ENCODE measurements around the gene FLRT2. TPM values are rescaled to one million over a fixed set of nuclear protein-coding genes. Genes with fewer than 3 reads are reported as not detected.

FLRT2 gene
- 2.1 TPM for total RNA-seq

DNA sequence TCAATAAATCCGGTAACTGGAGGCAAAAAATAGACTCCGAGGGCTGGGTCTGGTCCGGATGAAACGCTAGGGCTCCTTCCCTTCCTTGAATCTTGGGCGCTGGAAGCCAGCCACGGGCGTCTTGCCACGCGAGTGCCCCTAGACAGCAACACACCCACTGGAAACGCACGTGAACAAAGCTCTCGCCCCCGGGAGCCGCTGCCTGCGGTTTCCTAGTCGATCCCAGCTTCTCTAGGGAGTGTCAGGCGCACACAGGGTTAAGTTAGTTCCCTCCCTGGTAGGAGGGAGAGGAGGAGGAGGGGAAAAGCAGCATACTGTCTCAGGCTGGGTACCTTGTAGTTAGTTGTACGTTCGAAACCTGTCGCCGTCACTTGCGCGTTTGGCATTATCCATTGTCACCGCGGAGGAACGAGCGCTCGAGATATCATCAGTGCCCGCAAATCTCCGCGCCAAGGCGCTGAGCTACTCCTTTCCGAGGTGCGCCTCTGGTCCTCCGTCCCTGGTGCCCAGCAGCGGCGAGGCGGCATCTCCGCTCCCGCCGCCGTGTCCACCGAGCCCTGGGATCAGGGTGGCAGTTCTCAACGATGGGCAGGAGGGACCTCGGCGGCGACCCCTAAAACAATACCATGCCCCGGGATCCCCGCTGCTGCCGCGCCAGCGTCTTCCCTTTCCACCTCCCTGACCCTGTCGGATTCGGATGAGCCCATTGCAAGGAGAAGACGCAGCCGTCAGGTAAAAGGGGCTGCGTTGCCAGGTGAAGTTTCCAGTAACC lies at the start of gene FLRT2:
Gene FLRT2, plus strand, starts transcription at position 342 of the 772 bp plus-strand sequence. CDS start 91,371 bp downstream, outside the sequence.
- no peak for ATAC-seq

DNA sequence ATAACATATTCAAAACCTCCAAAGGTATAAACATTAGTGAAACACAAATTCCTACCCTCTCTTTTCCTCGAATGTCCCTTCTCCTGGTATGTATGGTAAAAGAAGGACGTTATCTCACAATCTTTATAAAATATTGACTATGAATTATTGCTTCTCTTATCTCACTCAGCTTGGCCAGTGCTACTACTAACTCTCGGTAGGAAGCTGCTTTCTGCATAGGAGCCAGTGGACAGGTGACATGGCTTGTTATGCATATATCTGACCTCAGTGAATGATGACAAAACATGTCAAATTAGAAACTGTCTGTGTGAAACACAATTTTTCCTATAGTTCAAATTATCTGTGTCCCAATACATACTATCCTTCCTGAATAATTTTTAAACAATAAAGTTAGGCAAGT lies 48.5 kb upstream of the FLRT2 start:
- ATAC-seq: no peak

- ATAC-seq: no peak
These were observed 47.4 kb upstream of the FLRT2 start for GRCh38 chr14:85482552-85482951.

GRCh38 chr14:85483037-85483436 lies 46.9 kb upstream of the FLRT2 start:
- no peak for ATAC-seq

GRCh38 chr14:85483652-85484051 lies 46.3 kb upstream of the FLRT2 start:
- no peak for ATAC-seq

- no peak for ATAC-seq
These were observed 42.7 kb upstream of the FLRT2 start for GRCh38 chr14:85487215-85487614.

GRCh38 chr14:85501751-85502150 lies 28.2 kb upstream of the FLRT2 start:
- ATAC-seq: no peak

DNA sequence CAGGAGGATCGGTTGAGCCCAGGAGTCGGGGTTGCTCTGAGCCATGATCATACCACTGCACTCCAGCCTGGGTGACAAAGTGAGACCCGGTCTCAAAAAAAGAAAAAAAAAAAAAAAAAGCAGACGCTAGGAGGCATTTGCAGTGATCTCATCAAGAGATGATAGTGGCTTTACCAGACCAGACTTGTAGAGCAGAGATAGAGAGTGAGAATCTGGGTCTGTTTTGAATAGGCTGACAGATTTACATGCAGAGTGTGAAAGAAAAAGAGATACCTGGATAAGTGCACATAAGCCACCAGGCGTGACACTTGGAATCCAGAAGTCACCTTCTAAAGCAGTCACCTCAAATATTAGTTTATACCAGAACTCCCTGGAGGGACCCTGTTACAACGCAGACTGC lies 21.1 kb upstream of the FLRT2 start:
- no peak for ATAC-seq

DNA sequence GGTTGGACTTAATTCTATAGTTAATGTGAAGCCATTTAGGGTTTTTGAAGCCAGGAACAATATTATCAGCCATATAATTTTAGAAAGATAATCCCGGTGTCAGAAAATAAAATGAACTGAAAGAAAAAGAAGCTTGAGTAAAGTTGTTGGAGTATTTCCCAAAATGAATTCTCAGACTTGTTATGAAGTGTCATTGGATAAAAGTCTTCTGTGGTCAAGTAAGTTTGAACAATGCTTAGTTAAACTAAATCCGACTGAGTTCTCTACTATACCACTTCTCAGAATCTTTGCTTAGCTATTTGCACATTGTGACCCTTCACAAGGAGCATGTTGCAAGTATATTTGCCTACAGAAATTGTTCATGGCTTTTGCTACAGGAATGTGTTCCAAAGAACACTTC lies 17.5 kb upstream of the FLRT2 start:
- ATAC-seq: no peak

DNA sequence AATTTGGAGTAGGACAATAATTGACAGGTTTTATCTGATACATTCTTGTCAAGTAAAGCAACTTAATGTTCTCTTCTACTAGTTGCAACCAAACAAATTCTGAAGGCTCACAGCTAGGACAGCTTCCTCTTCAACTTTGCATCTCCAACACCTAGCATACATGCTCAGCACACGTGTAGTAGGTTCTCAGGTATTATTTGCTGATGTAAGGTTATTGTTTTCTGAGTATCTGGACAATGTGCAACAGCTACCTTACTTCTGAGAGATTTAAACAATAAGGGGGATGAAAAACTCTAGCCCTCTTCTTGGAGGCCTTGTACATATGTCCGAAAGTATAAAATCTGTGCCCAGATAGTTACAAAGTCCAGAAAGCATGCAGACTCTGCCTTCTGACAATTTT lies 15.5 kb upstream of the FLRT2 start:
- no peak for ATAC-seq

DNA sequence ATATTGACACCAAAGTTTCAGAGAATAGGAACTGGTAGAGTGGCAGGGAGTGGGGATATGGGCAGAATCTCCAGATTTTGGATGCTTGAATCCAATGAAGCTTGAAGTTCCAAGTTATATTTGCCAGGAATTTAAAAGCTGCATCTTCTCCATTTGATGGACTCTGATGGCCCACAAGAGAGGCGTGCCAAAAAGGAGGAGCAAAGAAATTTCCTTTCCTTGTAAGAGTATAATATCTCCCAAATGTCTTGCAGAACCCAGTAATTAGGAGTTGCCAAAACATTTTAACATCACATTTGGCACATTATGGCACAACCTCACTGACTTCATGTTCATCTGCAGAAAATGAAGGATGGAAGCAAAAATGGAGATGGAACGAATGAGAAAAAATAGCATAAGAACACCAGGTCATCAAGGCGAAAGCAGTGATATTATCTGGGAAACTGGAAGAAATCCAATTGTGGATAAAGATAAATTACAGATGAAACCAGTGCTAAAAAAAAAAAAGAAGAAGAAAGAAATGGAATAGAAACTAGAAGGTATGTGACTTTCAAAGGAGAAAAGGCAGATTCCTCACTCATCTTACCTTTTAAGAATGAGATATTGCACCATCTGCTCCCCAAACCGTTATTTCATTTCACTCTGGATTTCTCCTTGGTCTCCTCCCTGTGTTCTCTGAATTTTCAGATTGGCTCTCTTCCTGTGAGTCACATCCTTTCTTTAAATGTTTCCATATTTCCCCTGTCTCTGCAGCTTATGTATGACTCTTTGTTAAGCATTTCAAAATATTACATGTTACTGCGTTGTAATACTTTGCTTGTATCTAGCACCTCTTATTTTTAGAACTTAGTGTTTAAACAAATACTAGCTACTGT lies 13.5 kb upstream of the FLRT2 start:
- no peak for ATAC-seq

DNA sequence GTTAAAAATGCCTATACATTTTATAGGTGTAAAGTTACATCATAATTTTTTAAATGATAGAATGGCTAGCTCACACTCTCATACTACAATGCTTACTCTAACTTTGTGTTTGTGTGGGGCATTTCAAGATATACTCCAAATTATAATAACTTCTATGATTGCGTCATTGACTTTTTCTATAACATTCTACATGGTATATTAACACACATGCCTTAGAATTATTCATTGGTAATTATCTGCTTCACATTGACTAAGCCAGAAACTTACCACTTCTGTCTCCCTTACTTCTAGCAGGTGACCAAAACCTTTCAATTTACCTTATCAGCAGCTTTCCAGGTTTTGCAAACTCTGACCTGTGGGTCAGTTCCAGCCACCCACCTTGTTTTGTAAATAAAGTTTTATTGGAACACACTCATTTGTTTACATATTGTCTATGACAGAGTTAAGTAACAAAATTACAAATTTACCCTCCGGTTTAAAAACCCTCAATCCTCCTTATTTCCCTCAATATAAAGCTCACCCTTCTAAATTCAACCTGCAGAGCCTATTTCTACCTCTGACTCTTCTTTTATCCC lies 12.7 kb upstream of the FLRT2 start:
- ATAC-seq: no peak

- no peak for ATAC-seq
These were observed 10.2 kb upstream of the FLRT2 start for GRCh38 chr14:85519661-85520305.

DNA sequence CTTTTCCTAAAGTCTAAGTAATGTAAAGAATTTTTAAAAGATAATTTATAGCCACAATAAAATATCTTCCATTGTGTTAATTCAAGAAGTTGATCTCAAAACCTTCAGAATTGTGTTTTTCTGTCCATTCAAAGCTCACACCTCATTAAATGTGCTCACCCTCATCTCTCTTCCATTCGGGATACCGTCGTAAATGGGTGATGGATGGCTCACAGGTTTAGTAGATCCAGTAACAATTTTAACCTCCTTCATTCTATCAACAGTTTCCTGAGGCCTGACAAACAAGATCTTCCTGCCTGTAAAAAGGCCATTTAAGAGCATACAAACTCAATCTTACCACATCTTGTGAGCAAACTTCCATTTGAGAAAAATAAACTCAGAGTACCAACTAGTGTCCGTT lies 9.4 kb upstream of the FLRT2 start:
- ATAC-seq: no peak

GRCh38 chr14:85523624-85524023 lies 6.3 kb upstream of the FLRT2 start:
- ATAC-seq: no peak

- ATAC-seq: no peak
These were observed 2.9 kb upstream of the FLRT2 start for GRCh38 chr14:85527006-85527405.

GRCh38 chr14:85527445-85528035 lies 2.4 kb upstream of the FLRT2 start:
- ATAC-seq: no peak

GRCh38 chr14:85528080-85528896 lies 1.7 kb upstream of the FLRT2 start:
- ATAC-seq: peak; percentile 48

DNA sequence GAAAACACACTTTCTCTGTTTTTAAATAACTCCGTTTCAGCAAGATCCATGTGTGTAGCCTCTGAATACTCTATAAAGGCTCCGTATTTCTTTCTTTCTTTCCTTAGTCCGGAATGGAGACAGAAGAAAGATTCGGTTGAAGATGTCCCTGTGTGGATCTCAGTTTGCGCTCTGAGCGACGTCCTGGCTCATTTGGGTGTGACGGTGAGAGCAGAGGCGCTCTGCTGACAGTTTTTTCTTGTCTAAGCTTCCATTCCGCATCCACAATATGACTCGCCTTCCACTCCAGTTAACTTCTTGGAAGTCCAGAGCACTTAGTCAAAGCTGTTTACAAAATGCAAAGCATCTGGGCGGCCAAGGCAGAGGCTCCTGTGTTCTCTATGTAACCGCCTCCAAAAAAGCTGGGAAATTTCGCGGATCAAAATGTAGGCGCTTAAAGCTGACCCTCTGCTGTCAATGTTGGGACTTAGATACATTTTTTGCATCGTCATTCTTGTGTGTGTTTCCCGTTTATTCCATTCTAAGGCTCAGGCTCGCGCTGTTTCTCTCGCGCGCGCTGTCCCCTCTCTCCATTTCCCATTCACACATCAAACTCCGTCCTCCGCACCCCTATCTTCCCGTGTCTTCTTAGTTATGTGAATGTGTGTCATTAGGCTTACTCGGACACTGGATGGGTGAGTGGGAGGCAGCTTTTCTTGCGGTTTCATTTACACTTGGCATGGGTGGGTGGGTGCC lies 880 bp upstream of the FLRT2 start:
- ATAC-seq: no peak

- no peak for ATAC-seq
These were observed 682 bp downstream of the FLRT2 start for GRCh38 chr14:85530626-85531025.

GRCh38 chr14:85531141-85531586 lies 1.2 kb downstream of the FLRT2 start:
- no peak for ATAC-seq

Data from esophagus mucosa (tissue), 1 donor.